Naive thymus-derived CD8-positive, alpha-beta T cell (primary cell): ENCODE results near the gene FMNL2. TPM values are rescaled to one million over a fixed set of nuclear protein-coding genes. Genes with fewer than 3 reads are reported as not detected.
A peak's percentile ranks its signal among the peaks of the same experiment; 100 is the strongest.

Experiments used
- ATAC-seq, 2 donors: fragments of 150-1000 bp; cut with Tn5 transposase in 1 of 2; sonication (Bioruptor Pico), chemical (Tn5 transposase) in 1 of 2; 1 replicate in 1 of 2; 2 replicates in 1 of 2; pipeline ENCODE4 v1.10.0; 2021; ENCODE audit warnings: mild to moderate bottlenecking in 2 of 2, moderate library complexity in 2 of 2
- POLR2A ChIA-PET: fragments of 350-600 bp; sonication (Branson Sonifier 250); formaldehyde crosslinking; loops from one replicate; lab custom pipeline; 2021; ENCODE audit warnings: antibody characterized with exemption; lab: Charles Lee
- DNase-seq, 10 donors: peaks; one replicate each; pipeline versions ENCODE4 v3.0.0 to v3.0.0-alpha.2; 2020 to 2022
- H3K27ac Mint-ChIP-seq, 10 donors: one replicate each; pipeline ENCODE4 v1.8.0; 2020 to 2022; ENCODE audit warnings: mild to moderate bottlenecking in 10 of 10, mixed read lengths in 10 of 10, moderate library complexity in 4 of 10, inconsistent platforms in 1 of 10
- H3K27me3 Mint-ChIP-seq, 5 donors: one replicate each; pipeline ENCODE4 v1.8.0; 2021 to 2022; ENCODE audit warnings: mixed read lengths in 5 of 5
- H3K36me3 Mint-ChIP-seq, 3 donors: one replicate each; pipeline ENCODE4 v1.8.0; 2020 to 2022; ENCODE audit warnings: mixed read lengths in 3 of 3, mild to moderate bottlenecking in 2 of 3, inconsistent platforms in 1 of 3
- H3K4me1 Mint-ChIP-seq, 4 donors: one replicate each; pipeline ENCODE4 v1.8.0; 2021 to 2022; ENCODE audit warnings: mixed read lengths in 4 of 4
- H3K4me3 Mint-ChIP-seq, 10 donors: one replicate each; pipeline ENCODE4 v1.8.0; 2020 to 2022; ENCODE audit warnings: mild to moderate bottlenecking in 10 of 10, mixed read lengths in 10 of 10, moderate library complexity in 6 of 10, inconsistent platforms in 1 of 10
- H3K9me3 Mint-ChIP-seq, 9 donors: one replicate each; pipeline ENCODE4 v1.8.0; 2020 to 2022; ENCODE audit warnings: mixed read lengths in 9 of 9, mild to moderate bottlenecking in 3 of 9, inconsistent platforms in 1 of 9, moderate library complexity in 1 of 9
- polyA plus RNA-seq, 3 donors: library from polyadenylated mRNA; unstranded; fragments of 300-500 nt; fragmentation: Illumina TruSeq; gene quantifications; one replicate each; pipeline ENCODE4 v1.2.3, GENCODE V29; 2021
- total RNA-seq, 8 experiments: library from RNA in 2 of 8; stranded (reverse) in 2 of 8; gene quantifications; one replicate each; pipeline ENCODE4 v1.2.3 and lab custom pipeline; 2021 to 2026

The FMNL2 gene
- total and polyA plus RNA-seq, 5 experiments from 2014 or later = 0.05 to 0.78 (median 0.14) TPM

DNA sequence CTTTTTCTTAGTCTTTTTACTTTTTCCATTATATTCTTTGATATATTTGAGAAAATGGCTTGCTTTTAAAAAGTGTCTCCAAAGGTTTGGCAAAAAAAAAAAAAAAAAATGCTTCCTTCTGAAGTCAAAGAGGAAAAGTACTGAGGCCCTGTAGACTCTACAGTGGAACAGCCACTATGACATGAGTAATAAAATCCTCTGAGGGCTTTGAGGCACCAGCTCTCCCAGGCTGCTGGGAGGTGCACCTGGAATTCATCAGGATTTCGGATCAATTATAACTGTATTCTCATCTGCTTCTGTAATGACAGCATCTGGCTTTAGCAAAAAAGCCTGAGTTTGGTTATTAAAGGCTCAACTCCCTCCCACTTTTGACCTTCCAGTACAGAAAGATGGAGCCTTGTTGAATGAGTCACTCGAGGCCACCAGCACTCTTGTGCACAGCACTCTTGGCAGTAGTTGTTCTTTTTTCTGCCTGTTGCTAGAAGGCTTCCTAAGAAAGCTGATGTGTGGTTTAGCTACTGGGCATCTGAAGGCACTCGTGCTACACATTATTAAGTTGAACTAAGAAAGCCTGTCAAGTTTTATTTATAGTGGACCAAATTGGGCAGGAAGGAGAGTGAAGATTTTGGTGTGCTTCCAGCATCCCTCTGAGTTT, 251.0 kb downstream of the FMNL2 start:
- H3K9me3 Mint-ChIP-seq = no peaks in the 10 kb centered on the region
- H3K4me1 Mint-ChIP-seq = peaks cover 0 to 6% (median 0%) of the 10 kb centered on the region in 4 donors
- DNase-seq (no peak), ATAC-seq (no peak)
- no peak overlapping the region for H3K4me3 Mint-ChIP-seq
- H3K27me3 Mint-ChIP-seq = peaks cover 0 to 11% (median 0%) of the 10 kb centered on the region in 5 donors
- POLR2A ChIA-PET = no interaction called here
- H3K27ac Mint-ChIP-seq = no peak overlapping the region
- H3K36me3 Mint-ChIP-seq = no peaks in the 10 kb centered on the region

DNA sequence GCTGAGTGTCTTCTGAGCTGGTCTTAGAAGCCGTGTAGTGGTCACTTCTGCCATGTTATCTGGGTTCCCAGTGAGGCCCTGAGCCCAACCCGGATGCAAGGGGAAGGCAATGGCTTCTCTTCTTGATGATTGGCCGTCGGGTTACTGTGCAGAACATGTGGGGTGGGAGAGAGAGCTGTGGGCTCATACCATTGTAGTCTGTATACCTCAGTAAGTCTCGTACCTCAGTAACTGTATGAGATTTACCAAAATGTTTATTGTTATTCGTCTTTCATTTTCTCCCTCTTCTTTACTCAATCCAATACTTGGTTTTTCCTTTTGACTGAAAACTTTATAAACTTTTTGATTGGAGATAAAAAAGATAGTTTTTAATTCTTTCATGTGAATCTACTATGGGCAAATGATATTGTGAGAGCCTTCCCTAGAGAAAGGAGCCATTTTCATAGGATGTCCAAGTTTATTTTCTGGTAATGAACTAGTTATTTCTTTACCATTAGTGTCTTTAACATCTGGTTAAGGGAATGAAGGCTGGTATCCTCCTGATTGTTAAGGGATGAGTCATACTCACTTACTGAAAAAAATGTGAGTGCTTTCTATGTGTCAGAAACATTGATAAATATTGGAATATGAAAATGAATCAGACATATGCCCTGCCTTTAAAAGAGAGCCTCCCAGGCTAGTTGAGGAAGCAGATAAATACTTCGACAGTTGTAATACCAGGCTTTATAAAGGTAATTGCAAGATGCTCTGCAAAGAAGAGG, 252.4 kb downstream of the FMNL2 start:
- H3K9me3 Mint-ChIP-seq = no peaks in the 10 kb centered on the region
- no peak overlapping the region for H3K27ac Mint-ChIP-seq
- H3K4me1 Mint-ChIP-seq = peaks cover 0 to 6% (median 0%) of the 10 kb centered on the region in 4 donors
- DNase-seq = no peak
- H3K4me3 Mint-ChIP-seq = no peak overlapping the region
- peaks cover 0 to 11% (median 0%) of the 10 kb centered on the region in 5 donors for H3K27me3 Mint-ChIP-seq
- ATAC-seq = no peak
- POLR2A ChIA-PET = no interaction called here
- H3K36me3 Mint-ChIP-seq = no peaks in the 10 kb centered on the region

DNA sequence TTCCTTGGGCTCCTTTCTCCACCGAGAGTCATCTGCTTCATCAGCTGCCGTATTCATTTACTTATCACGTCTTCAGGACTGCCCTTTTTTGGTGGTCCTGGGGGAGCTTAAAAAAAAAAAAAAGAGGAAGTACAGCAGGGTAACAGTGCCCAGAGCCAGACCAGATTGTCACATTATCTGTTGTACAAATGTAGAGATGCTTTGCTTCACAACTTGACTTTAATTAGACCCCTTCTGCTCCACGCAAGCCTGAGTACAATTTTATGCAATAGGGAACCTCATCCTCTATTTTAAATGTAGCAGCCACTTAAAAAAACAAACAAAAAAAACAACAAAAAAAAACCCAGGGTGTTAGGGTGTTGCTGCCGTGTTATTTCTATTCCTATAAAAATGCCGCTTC, 254.0 kb downstream of the FMNL2 start:
- Mint-ChIP-seq H3K27ac (no peak overlapping the region), H3K9me3 (no peaks in the 10 kb centered on the region), H3K4me3 (no peak overlapping the region), H3K4me1 (peaks cover 0 to 9% (median 1%) of the 10 kb centered on the region in 4 donors), H3K36me3 (no peaks in the 10 kb centered on the region), H3K27me3 (peaks cover 0 to 11% (median 0%) of the 10 kb centered on the region in 5 donors)
- no peak for DNase-seq
- no peak for ATAC-seq
- POLR2A ChIA-PET = no interaction called here

DNA sequence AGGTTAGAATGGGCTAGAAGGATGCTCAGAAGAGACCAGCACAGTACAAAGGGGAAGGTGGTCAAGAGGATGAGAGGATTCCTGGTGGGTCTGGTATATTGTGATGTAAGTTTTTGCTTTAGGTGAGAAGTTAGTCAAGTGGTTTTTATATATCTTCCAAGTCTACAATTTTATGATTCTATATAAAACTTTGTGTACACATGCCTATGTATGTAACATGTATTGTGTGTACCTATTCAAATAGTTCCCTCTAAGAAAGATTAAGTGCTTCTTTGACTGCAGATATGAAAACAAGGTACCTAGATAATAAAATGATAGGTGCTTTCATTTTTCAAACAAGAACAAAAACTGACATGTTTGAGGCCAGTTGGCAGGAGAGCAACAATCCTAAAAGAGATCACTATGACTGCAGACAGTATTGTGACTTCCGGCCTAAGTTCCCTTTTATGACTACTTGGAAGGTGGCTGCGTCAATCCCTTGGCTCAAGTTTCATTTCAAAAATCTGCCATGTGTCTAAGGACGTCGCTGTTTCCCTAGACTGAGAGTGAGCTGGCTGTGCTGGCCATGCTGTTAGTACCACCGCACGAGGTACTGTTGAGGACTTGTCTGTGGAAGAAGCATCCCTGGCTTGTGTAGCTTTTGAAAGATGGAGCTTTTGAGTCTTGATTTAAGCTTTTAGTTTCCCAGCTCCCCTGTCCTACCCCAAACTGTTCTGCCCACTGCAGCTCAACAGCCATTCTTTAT, 259.2 kb downstream of the FMNL2 start:
- Mint-ChIP-seq H3K4me1 (peaks cover 0 to 10% (median 6%) of the 10 kb centered on the region in 4 donors), H3K9me3 (no peaks in the 10 kb centered on the region), H3K27ac (peak overlapping the region in 2 of 10 donors; percentile 1 to 9), H3K4me3 (peak overlapping the region in 1 of 10 donors; percentile 10), H3K27me3 (no peaks in the 10 kb centered on the region), H3K36me3 (no peaks in the 10 kb centered on the region)
- ATAC-seq = peak in 1 of 2 donors; percentile 53
- POLR2A ChIA-PET = no interaction called here
- DNase-seq = no peak

DNA sequence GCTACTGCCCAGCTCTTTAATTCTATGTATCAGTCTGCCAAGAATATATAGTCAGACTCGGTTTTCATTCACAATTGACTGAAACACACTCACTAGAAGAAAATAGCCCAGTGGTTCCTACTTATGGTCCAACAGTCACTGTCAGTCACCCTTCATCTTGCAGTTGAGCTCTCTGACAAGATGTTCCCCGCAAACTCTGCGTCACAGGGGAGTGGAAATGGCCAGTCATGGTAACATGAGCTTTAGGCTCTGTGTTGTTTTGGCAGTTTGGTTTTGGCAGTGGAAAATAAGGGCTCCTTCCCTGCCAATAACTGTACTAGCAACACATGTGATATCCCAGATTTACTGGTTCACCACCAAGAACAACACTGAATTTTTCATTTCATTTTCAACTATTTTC, 259.8 kb downstream of the FMNL2 start:
- no peaks in the 10 kb centered on the region for H3K36me3 Mint-ChIP-seq
- ATAC-seq (no peak), DNase-seq (no peak)
- peaks cover 0 to 9% (median 6%) of the 10 kb centered on the region in 4 donors for H3K4me1 Mint-ChIP-seq
- no peak overlapping the region for H3K4me3 Mint-ChIP-seq
- H3K27me3 Mint-ChIP-seq = no peaks in the 10 kb centered on the region
- POLR2A ChIA-PET = no interaction called here
- no peak overlapping the region for H3K27ac Mint-ChIP-seq
- H3K9me3 Mint-ChIP-seq = no peaks in the 10 kb centered on the region

DNA sequence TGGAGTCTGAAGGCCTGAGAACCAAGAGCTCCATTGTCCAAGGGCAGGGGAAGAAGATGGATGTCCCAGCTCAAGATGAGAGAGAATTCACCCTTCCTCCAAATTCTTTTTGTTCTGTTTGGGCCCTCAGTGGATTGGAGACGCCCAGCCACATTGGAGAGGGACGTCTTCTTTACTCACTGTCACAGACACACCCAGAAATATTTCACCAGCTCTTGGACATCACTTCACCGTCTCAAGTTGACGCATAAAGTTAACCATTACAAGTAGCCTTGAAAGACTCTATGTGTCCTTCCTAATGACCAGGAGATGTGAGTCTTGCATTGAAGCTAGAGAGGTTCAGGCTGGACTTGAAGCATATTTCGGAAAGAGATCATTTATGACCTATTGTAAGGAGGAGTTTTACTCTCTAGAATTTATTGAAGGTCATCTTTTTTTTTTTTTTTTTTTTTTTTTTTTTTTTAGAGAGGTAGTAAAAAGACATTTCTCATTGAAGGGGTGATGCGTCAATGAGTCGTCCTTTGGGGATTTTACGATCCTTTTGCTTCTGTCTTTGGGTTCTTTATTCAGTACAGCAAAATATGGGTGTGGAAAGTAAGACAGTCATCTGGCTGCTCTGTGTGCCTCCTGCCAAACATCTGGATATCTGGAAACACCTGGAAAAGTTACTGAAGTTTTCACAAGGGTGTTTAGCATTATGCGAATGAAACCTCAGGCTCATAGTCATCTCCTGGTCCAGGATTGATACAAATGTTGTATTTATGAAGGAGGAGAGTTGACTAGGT, 264.2 kb downstream of the FMNL2 start:
- H3K4me1 Mint-ChIP-seq = peaks cover 3 to 10% (median 6%) of the 10 kb centered on the region in 4 donors
- DNase-seq = no peak
- no peak for ATAC-seq
- H3K27me3 Mint-ChIP-seq = peaks cover 0 to 2% (median 0%) of the 10 kb centered on the region in 5 donors
- H3K27ac Mint-ChIP-seq = no peak overlapping the region
- H3K4me3 Mint-ChIP-seq = no peak overlapping the region
- no peaks in the 10 kb centered on the region for H3K36me3 Mint-ChIP-seq
- POLR2A ChIA-PET = no interaction called here
- no peaks in the 10 kb centered on the region for H3K9me3 Mint-ChIP-seq

DNA sequence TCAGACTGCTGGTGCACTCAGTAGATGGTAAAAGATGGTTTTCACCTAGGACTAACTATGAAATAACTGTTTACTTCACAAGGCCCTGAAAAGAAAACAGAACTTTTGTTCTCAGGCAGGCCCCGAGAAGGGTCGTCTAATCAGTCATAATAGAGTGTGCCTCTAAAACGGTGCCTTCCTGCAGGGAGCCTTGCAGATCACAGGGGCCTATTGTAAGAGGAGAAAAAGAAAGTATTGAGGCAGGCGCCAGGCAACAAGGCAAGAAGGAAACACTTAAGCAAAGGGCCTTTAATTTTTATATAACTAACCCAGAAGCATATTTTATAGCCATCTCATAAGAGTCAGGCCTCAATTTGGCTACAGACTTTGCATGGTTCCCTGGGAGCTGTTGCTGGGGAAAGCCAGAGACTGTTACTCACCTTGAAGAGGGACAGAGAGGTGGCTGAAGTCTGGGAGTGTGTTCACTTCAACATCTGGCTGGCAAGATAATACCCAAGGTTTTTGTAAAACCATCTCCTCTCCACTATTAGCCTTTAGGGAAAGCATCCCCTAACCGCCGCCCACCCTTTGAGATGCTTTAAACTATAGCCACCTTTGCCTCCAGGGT, 265.2 kb downstream of the FMNL2 start:
- H3K4me1 Mint-ChIP-seq = peaks cover 0 to 5% (median 4%) of the 10 kb centered on the region in 4 donors
- peaks cover 0 to 2% (median 0%) of the 10 kb centered on the region in 5 donors for H3K27me3 Mint-ChIP-seq
- H3K9me3 Mint-ChIP-seq = no peaks in the 10 kb centered on the region
- DNase-seq = no peak
- ATAC-seq = no peak
- H3K36me3 Mint-ChIP-seq = no peaks in the 10 kb centered on the region
- H3K27ac Mint-ChIP-seq = no peak overlapping the region
- POLR2A ChIA-PET = no interaction called here
- no peak overlapping the region for H3K4me3 Mint-ChIP-seq

DNA sequence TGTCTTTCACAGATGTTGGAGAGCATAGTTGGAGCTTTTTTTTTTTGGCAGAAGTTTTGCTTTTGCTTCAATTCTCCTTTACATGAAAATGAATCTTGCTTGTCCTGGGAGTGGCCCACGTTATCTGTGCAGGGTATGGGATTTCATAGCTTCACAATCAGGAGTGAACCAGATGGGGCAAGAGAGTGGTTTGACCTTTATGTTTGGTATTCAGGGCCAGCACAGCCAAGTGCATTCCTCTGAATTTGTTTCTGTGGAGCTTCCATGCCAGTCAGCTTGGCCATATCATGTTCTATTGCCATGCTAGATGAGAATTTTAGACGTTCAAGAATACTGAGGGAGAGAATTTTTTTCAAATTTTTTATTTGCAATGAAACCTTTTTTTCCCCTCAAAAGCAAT, 265.7 kb downstream of the FMNL2 start:
- Mint-ChIP-seq H3K9me3 (no peaks in the 10 kb centered on the region), H3K36me3 (no peaks in the 10 kb centered on the region), H3K27me3 (peaks cover 0 to 2% (median 0%) of the 10 kb centered on the region in 5 donors), H3K27ac (no peak overlapping the region), H3K4me3 (no peak overlapping the region), H3K4me1 (peaks cover 0 to 5% (median 4%) of the 10 kb centered on the region in 4 donors)
- no peak for DNase-seq
- POLR2A ChIA-PET = no interaction called here
- no peak for ATAC-seq

DNA sequence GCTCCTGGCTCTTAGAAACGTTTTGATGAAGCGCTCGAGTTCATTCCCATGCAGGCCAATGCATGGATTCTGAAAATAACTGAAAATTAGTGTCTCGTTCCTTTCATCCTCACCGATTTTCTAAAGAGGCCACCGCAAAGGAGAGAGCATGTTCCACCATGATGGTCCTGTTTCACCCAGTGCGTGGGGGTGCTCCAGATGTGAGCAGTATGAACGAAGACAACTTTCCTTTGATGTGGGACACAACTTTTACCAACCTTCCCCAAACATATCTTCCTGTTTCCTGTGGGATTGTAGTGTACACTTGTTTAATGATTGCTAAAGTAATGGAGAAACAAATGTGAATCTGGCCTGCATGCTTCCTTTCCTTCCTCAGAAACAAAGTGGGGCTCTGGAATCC, 267.8 kb downstream of the FMNL2 start:
- Mint-ChIP-seq H3K36me3 (no peaks in the 10 kb centered on the region), H3K4me3 (no peak overlapping the region), H3K27me3 (peaks cover 0 to 2% (median 0%) of the 10 kb centered on the region in 5 donors), H3K9me3 (no peaks in the 10 kb centered on the region), H3K27ac (peak overlapping the region in 1 of 10 donors; percentile 60), H3K4me1 (peaks cover 0 to 5% (median 4%) of the 10 kb centered on the region in 4 donors)
- POLR2A ChIA-PET = no interaction called here
- DNase-seq (no peak), ATAC-seq (no peak)

DNA sequence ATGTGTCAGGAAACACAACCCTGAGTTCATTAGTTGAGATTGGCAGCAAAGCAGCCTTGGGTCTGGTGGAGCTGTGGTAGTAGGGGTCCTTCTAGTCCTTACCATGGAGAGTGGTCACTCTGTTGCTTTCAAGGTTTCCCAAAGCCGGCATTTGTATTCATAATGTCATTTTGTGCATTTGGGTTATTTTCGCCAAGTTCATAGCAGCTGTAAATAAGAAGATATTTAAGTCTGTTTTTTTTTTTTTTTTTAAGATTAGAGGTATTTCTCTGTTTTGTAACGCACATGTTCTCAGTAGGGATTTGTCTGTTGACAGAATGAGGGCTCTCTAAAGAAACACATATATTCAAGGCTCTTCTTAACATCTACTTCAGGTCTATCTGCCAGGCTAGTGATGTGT, 268.2 kb downstream of the FMNL2 start:
- POLR2A ChIA-PET = no interaction called here
- Mint-ChIP-seq H3K9me3 (no peaks in the 10 kb centered on the region), H3K4me3 (no peak overlapping the region), H3K4me1 (peaks cover 0 to 5% (median 4%) of the 10 kb centered on the region in 4 donors), H3K36me3 (no peaks in the 10 kb centered on the region), H3K27me3 (peaks cover 0 to 2% (median 0%) of the 10 kb centered on the region in 5 donors), H3K27ac (no peak overlapping the region)
- ATAC-seq = no peak
- DNase-seq = no peak

DNA sequence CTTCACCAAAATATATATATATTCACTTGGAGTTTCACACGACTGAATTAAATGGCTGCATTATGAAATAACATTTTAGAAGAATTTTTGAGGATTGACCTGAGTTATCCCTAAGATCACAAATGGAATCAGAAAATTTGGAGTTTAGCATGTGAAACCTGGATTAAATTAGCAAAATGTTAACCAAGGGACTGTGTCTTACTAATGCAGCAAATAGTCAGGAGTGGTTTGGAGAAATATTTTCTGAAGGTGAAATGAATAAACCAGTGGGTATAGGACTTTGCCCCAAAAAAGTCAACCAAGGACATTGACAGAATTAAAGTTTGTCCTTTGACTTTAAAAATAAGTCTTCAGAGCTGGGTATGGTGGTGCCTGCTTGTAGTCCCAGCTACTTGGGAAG, 271.1 kb downstream of the FMNL2 start:
- peaks cover 0 to 5% (median 4%) of the 10 kb centered on the region in 4 donors for H3K4me1 Mint-ChIP-seq
- peaks cover 0 to 2% (median 0%) of the 10 kb centered on the region in 5 donors for H3K27me3 Mint-ChIP-seq
- no peaks in the 10 kb centered on the region for H3K36me3 Mint-ChIP-seq
- H3K27ac Mint-ChIP-seq = no peak overlapping the region
- no peak for ATAC-seq
- H3K9me3 Mint-ChIP-seq = no peaks in the 10 kb centered on the region
- no peak for DNase-seq
- H3K4me3 Mint-ChIP-seq = no peak overlapping the region
- POLR2A ChIA-PET = no interaction called here

DNA sequence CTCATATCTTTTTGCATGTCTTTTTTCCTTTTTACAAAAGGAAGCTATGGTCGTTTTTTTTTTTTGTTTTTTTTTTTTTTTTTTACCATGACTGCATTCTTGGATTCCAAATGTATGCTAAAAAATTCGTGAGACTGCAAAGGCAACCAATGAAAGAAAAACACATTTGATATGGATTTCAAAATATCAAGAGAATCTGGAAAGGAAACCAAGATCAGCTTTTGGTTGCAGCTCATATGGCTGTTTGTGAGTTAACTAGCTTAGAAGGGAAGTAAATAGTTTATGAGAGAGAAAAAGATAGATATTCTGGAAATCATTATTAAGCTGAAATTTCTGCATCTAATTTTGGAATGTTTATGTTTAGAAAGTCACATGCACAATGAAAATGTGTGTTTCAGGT, 272.0 kb downstream of the FMNL2 start:
- Mint-ChIP-seq H3K4me1 (peaks cover 3 to 12% (median 6%) of the 10 kb centered on the region in 4 donors), H3K27ac (no peak overlapping the region), H3K9me3 (no peaks in the 10 kb centered on the region)

More for the DNA sequence above, 272.0 kb downstream of the FMNL2 start:
- Mint-ChIP-seq H3K4me3 (no peak overlapping the region), H3K36me3 (no peaks in the 10 kb centered on the region), H3K27me3 (peaks cover 0 to 2% (median 0%) of the 10 kb centered on the region in 5 donors)
- ATAC-seq = no peak
- DNase-seq = no peak
- POLR2A ChIA-PET = no interaction called here
